Activated CD4-positive, alpha-beta T cell treated with anti-CD3 and anti-CD28 coated beads for 1 hour (primary cell): Measurements from ENCODE around the gene PC.

Experiments used
- DNase-seq: peaks from one replicate; pipeline ENCODE4 v3.0.0-alpha.2; 2020

PC gene

GRCh38 chr11:66906061-66906733 is 52.0 kb downstream of the PC start:
- DNase-seq: no peak

- no peak for DNase-seq
These were observed 52.6 kb downstream of the PC start for GRCh38 chr11:66905631-66906030.

- no peak for DNase-seq
These were observed 53.1 kb downstream of the PC start for GRCh38 chr11:66904981-66905521.

- DNase-seq: no peak
These were observed 53.6 kb downstream of the PC start for GRCh38 chr11:66904561-66904960.

- no peak for DNase-seq
These were observed 54.1 kb downstream of the PC start for GRCh38 chr11:66904055-66904454.

- DNase-seq: no peak
These were observed 55.6 kb downstream of the PC start for GRCh38 chr11:66902486-66903177.

- no peak for DNase-seq
These were observed 56.2 kb downstream of the PC start for GRCh38 chr11:66901964-66902390.

GRCh38 chr11:66894141-66894540 is 64.0 kb downstream of the PC start:
- no peak for DNase-seq

GRCh38 chr11:66892911-66893310 is 65.3 kb downstream of the PC start:
- DNase-seq: no peak

- DNase-seq: no peak
These were observed 66.1 kb downstream of the PC start for GRCh38 chr11:66891851-66892660.

- no peak for DNase-seq
These were observed 68.2 kb downstream of the PC start for GRCh38 chr11:66889960-66890359.

GRCh38 chr11:66888282-66888681 is 69.9 kb downstream of the PC start:
- no peak for DNase-seq

- DNase-seq: no peak
These were observed 70.7 kb downstream of the PC start for GRCh38 chr11:66887526-66887925.

GRCh38 chr11:66886671-66887221 is 71.4 kb downstream of the PC start:
- DNase-seq: no peak

- no peak for DNase-seq
These were observed 72.2 kb downstream of the PC start for GRCh38 chr11:66885950-66886440.

GRCh38 chr11:66885469-66885868 is 72.7 kb downstream of the PC start:
- DNase-seq: no peak

- DNase-seq: no peak
These were observed 73.7 kb downstream of the PC start for GRCh38 chr11:66884443-66884842.

- DNase-seq: peak; percentile 35
These were observed 74.9 kb downstream of the PC start for GRCh38 chr11:66883016-66883965.

- DNase-seq: no peak
These were observed 75.6 kb downstream of the PC start for GRCh38 chr11:66882561-66883015.

- no peak for DNase-seq
These were observed 76.2 kb downstream of the PC start for GRCh38 chr11:66881927-66882452.

GRCh38 chr11:66881451-66881835 is 76.7 kb downstream of the PC start:
- DNase-seq: no peak
